HPDE6-E6E7 (cell line): ENCODE data around the gene TMF1.

Source experiments
- DNase-seq: peaks from one replicate; pipeline ENCODE4 v3.0.0; 2011; ENCODE audit warnings: missing footprints; ENCODE audit errors: extremely low spot score

Gene TMF1

DNA sequence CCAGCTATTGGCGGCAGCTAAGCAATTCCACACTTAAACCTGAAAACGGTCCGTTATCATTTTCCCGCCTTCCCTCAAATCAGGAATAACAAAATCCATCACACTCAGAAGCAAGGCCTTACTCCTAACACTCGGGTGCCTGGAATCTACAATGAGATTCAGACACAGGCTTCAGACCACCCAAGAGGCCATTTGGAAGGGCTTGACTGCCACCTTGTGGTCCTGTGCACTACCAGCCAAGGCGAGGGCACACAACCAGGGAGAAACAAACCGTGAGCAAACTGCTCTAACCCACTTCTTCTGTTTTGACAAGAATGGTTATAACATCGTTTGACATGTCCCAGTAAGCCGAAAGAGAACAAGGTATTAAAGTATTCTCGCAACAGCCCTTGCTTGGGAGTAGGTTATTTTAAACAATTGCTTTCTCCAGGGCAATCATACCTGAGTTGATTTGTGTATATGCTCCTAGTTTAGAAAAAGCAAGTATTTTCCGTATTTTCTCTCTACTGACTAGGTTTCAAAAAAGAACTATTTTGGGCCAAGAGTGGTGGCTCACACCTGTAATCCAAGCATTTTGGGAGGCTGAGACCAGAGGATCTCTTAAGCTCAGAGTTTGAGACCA is 79.7 kb downstream of the TMF1 start:
- peak; percentile 3 for DNase-seq
